RWPE1 (cell line): Measurements from ENCODE around the gene ITLN1.

Experiments used
- CTCF ChIA-PET: fragments of 350-600 bp; sonication (Branson Sonifier 250); formaldehyde crosslinking; extraction: SDS; loops from one replicate; lab custom pipeline; 2021; lab: Yijun Ruan, JAX
- POLR2A ChIA-PET: fragments of 400-600 bp; formaldehyde crosslinking; extraction: SDS; loops from one replicate; lab custom pipeline; 2020; ENCODE audit warnings: antibody characterized with exemption; ENCODE audit not compliant: low non-redundant PET; lab: Yijun Ruan, JAX
- DNase-seq: peaks from one replicate; pipeline ENCODE4 v3.0.0; 2012; ENCODE audit warnings: low spot score
- H3K27ac ChIP-seq: fragments of 450-650 bp; 2 replicates; pipeline ENCODE4 v1.5.1; 2017
- TF ChIP-seq, protein P1 (sequence below): fragments of 450-650 bp; conservative IDR thresholded peaks from 2 replicates; pipeline ENCODE4 v1.5.1; 2017; ENCODE audit warnings: low read depth, mild to moderate bottlenecking

ITLN1 gene

DNA sequence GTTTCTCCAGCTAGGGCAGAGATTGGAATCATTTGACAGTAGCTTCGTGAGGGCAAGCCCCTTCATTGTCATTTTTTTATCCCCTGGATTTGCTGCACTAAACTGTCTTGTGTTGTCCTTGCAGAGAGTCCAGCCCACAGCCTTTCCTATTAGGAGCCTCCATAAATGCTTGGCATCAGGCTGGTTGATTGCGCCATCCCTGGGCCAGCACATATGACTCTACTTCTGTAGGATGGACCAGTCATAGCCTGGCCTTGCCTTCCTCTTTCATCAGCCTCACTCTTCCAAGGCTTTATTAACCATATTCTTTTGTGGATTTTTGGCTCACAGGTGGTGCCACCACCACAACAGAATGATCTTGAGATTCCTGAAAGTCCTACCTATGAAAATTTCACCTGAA lies 57.6 kb downstream of the ITLN1 start:
- TF ChIP-seq, protein P1, sequence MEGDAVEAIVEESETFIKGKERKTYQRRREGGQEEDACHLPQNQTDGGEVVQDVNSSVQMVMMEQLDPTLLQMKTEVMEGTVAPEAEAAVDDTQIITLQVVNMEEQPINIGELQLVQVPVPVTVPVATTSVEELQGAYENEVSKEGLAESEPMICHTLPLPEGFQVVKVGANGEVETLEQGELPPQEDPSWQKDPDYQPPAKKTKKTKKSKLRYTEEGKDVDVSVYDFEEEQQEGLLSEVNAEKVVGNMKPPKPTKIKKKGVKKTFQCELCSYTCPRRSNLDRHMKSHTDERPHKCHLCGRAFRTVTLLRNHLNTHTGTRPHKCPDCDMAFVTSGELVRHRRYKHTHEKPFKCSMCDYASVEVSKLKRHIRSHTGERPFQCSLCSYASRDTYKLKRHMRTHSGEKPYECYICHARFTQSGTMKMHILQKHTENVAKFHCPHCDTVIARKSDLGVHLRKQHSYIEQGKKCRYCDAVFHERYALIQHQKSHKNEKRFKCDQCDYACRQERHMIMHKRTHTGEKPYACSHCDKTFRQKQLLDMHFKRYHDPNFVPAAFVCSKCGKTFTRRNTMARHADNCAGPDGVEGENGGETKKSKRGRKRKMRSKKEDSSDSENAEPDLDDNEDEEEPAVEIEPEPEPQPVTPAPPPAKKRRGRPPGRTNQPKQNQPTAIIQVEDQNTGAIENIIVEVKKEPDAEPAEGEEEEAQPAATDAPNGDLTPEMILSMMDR, result no peak
- CTCF ChIA-PET, result interaction anchor here (0.6 to 0.7 kb wide), 2 partner anchors 47 to 163 kb away, joined by 3 to 7 read pairs; no protein-coding TSS in a partner anchor
- POLR2A ChIA-PET, result no interaction called here

DNA sequence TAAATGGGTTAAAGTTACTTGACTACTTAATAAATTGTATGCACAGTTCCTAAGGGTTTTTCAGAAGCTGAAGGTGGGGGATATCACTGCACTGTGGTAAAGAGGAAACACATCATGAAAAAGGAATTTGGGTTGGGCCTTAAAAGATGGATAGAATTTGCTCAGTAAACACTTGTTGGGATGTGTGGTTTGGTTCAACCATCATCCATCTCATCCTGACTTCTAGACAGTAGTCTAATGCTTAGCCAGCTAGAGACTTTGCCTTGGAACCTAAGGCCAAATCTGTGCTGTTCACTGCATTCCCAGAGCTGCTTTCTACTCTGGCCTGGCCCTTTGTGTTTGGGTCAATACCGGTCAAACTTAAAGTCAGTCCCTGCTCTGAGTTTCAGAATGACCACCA lies 58.4 kb downstream of the ITLN1 start:
- DNase-seq, result peak; percentile 19
- TF ChIP-seq, protein P1, result no peak
- H3K27ac ChIP-seq, result no peak overlapping the region
- CTCF ChIA-PET, result no interaction called here
- POLR2A ChIA-PET, result no interaction called here

More for the DNA sequence above, 57.6 kb downstream of the ITLN1 start:
- H3K27ac ChIP-seq, result no peak overlapping the region
- no peak for DNase-seq
